Activated T-cell treated with anti-CD3 and anti-CD28 coated beads for 4 hours (primary cell): ENCODE measurements around the gene RGS7.
"Not testable (repeated sequence)": the region's sequence is repeated elsewhere in the genome, so short reads cannot be mapped to it uniquely, and the experiment has no call there.

Experiments
- DNase-seq: peaks from one replicate; pipeline ENCODE4 v3.0.0-alpha.2; 2020

The RGS7 gene

DNA sequence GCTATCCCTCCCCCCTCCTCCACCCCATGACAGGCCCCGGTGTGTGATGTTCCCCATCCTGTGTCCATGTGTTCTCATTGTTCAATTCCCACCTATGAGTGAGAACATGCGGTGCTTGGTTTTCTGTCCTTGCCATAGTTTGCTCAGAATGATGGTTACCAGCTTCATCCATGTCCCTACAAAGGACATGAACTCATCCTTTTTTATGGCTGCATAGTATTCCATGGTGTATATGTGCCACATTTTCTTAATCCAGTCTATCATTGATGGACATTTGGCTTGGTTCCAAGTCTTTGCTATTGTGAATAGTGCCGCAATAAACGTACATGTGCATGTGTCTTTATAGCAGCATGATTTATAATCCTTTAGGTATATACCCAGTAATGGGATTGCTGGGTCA lies 461.6 kb downstream of the RGS7 start:
- DNase-seq = not testable (repeated sequence)

DNA sequence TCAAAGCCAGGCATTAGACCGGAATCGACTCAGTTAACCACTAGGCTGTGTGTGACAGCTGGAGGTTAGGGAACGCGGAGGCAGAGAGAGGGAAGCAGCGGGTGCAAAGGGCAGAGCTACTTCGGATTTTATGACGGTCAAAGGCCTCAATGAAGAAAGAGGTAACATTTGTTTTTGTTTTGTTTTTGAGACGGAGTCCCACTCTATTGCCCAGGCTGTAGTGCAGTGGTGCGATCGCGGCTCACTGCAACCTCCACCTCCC lies 468.3 kb downstream of the RGS7 start:
- DNase-seq = no peak

DNA sequence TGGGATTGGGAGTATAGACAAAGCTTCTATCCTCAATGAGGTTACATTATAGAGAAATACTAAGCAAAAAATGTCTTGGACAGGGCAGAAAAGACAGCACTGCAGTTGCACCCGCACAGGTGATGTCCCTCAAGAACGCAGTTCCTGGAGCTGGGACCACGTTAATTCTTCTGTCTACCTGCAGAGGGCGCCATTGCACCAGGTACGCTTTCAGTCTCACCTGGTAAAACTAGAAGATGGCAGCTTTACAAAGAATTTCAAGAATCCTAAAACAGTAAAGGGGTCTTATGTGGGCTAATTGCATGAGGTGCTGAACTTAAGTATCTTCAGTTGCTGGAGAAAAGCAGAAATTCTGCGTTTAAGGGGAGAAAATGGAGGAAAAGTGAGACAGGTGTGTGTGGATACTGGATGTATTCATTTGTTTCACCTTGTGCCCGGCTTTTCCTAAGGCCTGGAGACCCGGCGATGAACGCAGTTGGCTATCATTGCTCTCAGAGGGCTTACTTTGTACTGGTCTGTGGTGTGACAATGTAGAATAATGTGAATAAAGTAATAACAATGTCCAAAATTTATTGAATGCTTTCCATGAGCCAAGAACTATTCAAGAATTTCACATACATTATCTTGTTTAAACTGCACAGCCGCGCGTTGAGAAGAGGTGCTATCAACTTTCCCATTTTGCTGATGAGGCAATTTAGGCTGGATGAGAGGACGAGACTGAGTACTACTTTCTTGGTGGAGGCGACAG lies 468.8 kb downstream of the RGS7 start:
- DNase-seq = no peak

DNA sequence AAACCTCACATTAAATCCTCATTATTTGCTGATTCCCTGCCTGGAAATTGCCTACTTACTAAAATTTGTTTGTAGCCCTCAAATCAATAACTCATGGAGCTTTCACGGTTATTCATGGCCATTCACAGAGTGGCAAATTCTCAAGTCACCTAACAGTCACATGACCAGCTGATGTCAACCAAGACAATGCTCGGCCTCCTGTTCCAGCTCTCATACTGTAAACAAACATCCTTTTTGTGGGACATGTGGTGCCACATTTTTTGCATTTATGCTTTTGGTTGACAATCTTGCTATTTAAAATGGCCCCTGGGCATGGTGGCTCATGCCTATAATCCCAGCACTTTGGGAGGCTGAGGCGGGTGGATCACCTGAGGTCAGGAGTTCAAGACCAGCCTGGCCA lies 473.5 kb downstream of the RGS7 start:
- DNase-seq = no peak

DNA sequence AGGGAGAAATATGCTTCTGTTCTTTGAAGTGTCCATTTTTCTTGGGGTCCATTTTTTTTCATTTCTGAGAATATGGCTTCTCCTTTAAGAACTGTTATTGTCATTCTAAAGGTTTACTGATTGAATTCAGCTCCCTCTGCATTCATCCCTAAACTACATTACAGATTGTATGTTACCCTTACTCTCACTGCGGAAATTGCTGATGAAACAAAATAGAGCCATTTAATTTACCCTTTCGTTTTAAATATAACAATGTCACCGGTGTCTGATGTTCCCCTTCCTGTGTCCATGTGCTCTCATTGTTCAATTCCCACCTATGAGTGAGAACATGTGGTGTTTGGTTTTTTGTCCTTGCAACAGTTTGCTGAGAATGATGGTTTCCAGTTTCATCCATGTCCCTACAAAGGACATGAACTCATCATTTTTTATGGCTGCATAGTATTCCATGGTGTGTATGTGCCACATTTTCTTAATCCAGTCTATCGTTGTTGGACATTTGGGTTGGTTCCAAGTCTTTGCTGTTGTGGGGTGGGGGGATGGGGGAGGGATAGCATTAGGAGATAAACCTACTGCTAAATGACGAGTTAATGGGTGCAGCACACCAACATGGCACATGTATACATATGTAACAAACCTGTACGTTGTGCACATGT lies 474.2 kb downstream of the RGS7 start:
- DNase-seq = not testable (repeated sequence)

DNA sequence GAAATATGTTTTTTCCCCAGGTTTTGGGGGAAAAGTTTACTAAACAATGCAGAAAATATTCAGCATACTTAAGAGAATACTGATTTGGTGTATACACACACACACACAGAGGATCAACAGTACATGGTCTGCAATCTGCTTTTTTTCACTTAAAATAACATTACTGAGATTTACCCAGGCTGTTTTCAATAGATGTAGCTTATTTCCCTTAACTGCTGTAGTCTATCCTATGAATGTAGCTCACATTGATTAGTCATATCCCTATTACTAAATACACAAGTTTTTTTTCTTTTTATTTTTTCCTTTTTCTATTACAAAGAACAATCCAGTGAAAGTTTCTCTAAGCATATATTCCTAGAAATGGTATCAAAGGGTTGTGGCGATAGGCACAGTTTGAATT lies 478.4 kb downstream of the RGS7 start:
- DNase-seq = no peak

DNA sequence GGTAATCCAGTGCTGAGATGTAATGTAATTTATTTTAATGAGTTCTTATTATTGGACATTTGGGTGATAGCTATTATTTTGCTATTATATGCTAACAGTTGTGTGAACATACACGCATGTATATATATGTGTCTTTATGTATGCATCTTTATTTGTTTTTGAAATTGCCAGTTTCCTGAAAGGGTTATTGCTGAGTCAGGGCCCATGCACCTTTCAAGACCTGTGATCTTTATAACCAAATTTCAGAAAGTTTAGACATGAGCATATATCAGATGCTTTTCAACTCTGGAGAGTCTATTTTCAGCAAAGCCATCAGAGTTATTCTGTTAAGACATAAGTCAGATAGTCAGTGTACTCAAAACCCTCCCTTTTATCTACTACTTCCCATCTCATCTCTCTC lies 479.4 kb downstream of the RGS7 start:
- no peak for DNase-seq

DNA sequence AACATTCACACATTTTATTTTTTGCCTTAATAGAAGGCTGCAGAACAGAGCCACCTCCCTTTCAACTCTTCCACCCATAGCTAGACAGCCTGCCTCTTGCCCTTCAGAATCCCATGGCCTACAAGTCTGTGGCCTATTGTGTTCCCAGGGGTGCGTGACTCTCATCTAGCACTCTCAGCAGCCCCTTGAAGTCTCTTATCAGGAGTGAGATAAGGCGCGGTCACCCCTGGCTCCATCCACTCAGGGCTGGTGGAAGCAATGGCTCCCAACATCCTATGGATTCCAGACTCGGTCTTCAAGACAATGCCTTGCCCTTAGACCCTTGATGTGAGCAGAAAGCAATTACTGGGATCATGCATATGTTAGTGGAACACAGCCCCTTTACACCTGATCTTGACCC lies 480.9 kb downstream of the RGS7 start:
- DNase-seq = no peak

DNA sequence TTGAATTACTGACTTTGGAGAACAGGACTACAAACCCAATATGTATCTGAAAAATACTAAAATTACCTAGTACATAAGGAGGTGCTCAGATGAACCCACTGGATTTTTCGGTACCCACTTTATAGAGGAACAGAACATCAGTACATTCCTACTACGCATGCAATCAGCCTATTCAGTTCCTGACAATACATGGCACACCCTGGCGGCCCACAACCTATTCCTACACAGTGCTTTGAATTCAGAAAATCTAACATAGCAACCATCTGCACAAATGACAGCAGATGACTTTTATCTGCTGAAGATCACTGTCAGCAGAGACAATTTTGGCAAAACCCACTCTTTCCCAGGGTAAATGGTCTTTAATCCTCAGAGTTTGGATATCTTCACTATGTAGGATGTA lies 487.9 kb downstream of the RGS7 start:
- DNase-seq = no peak

DNA sequence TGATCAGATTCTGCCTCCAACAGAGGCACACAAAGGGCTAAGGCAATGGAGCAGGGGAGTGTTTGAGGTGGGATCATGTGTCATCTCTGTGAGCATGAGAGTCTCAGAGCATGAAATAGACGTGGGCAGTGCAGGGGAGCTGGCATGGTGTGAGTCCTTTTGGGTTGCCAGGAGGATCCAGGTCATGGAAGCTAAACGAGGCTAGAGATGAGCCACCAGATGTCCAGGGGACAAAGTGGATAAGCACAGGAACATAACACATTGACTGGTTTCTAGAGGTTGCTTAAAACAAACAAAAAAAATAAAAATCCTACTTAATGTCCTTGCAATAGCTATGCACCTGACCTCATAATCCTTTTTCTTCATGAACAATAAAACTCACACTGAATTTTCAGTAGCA lies 490.3 kb downstream of the RGS7 start:
- no peak for DNase-seq

DNA sequence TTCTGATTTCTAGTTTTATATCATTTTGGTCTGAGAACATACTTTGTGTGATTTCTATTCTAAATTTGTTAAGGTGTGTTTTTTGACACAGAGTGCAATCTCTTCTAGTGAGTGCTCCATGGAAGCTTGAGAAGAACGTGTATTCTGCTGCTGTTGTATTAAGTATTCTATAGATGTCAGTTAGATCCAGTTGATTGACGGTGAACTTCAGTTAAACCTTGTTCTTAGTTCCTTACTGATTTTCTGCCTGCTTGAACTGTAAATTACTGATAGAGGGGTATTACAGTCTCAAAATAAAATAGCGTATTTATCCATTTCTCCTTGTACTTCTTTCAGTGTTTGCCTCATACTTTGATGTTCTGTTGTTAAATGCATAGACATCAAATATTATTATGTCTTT lies 497.0 kb downstream of the RGS7 start:
- DNase-seq = no peak

DNA sequence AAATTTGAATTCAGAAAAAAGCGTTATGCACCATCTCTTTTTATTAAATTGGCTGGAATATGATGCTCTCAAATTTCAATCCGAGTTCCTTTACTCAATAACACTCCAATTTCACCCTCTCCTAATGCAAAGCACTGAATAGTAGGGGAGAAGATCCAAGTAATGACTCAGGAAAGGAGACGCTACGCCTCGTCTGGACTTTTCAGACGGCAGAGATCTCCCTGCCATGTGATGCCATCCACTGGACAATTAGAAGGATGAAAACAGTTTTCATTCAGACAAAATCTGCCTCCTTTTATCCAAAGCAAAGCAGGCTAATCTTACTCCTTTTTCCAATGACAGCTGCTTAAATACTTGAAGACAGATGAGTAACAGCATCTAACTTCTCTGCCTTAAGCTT lies 502.6 kb downstream of the RGS7 start:
- no peak for DNase-seq

DNA sequence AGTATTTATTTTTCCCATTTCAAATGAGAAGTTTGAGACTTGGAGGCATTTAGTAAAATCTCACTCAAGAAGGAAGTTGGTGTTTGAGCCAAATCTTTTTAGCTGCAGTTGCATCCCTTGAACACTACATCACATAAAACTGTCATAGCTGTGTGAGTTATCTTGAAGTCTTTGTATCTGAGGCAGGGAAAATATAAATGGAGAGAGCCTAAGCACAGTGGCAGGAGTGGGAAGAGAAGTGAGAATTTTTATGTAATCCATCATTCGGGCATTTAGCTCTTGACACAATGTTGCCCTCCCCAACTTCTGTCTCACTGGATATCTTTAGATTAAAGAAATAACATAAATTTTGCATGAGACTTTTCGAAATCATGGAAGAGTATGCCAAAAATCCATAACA lies 509.7 kb downstream of the RGS7 start:
- DNase-seq = no peak

DNA sequence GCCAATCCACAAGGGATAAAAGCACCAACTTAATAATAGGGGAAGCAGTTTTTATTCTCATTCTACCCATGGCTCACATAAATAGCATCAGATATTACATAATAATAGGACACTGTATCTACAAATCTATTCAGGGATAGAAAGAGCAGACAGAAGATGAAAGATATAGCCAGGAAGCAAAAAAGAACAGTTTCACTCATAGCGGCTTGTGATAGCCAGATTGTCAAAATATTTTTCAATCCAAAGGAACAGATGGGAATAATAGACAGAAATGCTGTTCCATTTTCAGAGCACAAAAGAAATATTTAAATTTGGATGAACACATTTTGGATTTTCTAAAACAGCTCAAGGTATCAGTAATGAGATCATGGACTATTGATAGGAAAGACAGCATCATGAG lies 512.5 kb downstream of the RGS7 start:
- DNase-seq = no peak

DNA sequence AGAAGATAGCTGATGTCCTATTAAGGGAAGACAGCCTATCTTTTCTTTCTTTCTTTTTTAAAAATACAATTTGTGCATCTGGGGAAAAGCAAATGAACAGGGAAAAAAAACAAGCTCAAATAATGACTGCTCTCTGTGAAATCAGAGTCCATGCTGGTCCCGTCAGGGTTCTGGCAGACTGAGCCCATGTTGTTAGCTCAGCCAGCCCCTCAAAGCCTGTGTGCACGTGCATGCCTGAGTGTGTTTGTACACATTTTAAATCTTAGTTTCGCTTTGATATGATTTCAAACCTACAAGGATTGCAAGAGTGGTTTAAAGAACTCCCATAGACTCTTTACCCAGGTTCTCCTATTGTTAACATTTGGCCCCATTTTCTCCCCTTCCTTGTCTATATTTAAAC lies 513.2 kb downstream of the RGS7 start:
- DNase-seq = no peak

DNA sequence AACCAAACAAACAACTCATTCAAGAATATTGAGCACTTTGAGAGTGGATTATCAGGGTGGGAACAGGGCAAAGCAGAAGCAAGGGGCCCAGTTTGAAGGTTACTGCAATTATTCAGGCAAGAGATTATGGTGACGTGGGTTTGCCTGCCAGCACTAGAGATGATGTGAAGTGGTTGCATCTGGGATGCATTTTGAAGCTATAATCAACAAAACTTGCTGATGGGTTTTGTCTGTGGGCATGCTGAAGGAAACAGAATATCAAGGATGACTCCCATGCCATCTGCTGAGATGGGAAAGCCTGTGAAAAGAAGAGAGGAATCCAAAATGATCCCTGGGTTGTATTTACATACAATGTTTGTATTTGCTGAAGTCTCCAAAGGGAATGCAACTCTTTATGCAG lies 520.7 kb downstream of the RGS7 start:
- DNase-seq = no peak

DNA sequence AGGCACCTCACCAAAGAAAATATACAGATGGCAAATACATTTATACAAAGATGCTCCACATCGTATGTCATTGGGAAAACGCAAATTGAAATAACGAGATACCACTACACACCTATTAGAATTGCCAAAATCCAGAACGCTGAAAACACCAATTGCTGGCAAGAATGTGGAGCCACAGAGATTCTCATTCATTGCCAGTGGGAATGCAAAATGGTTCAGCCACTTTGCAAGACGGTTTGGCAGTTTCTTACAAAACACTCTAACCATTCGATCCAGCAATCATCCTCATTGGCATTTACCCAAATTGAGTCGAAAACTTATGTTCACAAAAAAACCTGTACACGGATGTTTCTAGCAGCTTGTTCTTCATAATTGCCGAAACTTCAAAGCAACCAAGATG lies 521.7 kb downstream of the RGS7 start:
- DNase-seq = no peak

DNA sequence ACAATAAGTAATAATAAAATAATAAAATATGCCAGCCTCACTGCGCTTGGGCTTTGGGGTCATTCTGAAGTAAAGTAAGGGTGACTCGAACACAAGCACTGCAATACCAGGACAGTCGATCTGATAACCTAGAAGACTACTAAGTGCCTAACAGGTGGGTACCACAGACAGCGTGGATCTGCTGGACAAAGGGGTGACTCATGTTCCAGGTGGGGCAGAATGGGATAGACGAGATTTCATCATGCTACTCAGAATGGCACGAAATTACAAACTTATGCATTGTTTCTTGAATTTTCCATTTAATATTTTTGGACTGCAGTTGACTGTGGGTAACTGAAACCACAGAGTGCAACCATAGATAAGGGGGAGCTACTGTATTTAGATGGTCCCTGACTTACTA lies 523.9 kb downstream of the RGS7 start:
- DNase-seq = no peak

DNA sequence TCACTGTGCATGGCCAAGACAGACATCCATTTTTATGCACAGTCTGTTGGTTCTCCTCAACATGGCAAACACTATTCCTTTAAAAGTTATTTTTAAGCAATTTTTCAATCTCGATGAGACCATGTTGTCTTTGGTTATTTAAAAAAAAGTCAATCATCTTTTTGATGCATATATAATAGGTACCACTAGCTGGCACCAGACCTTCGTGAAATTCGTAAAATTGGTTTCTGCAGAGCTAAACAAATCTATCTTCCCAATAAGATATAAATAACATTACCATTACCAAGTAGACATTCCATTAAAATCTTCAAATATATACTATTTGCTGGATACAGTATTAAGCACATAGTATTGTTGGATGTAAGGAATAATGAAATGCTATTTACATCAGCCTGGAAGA lies 525.1 kb downstream of the RGS7 start:
- DNase-seq = no peak

DNA sequence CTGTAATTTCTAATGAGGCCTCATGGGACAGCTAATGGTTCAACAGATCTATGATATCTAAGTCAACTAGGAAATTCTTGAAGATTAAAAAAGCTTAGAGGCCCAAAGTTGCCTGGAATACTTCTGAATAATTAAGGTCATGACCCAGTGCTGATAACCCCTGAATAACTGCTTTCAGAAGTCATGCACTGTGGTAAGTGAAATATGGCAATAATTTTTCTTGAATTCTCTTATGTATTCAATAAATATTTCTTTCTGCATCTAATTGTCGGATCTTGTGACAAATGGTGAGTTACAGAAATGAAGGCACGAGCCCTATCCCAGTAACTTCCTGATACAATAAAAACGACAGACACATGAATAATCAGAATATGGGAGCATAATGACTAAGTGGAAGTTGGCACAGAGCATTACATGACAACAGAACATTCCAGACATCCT lies 525.8 kb downstream of the RGS7 start:
- DNase-seq = no peak

DNA sequence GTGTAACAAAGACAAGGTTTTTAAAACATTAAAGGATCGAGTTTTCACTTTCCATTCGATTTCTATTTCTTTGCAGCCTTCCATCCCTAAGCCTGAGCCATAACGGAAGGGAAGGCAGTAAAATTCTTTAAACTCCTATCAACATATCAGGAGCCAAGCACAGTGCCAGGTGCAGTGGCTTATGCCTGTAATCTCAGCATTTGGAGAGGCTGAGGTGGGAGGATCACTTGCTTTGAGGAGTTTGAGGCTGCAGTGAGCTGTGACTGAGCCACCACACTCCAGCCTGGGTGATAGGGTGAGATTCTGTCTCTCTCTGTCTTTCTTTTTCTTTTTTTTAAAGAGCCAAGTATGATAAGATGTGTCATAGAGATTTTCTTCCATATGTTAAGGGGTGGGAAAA lies 527.5 kb downstream of the RGS7 start:
- DNase-seq = no peak

DNA sequence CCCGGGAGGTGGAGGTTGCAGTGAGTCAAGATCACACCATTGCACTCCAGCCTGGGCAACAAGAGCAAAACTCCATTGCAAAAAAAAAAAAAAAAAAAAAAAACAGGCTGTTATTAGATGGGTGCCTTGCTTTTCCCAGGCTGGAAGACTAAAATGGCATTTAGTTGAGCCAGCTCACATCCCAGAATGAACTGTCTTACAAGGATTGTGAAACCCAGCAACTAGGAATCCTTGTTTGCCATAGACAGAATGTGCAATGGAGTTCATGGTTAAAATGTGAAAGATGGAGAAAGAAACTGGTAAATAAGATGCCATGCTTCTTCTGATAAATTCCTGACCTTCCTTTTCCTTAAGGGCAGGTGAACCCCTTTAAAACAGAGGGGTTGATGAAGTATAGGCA lies 529.2 kb downstream of the RGS7 start:
- no peak for DNase-seq

DNA sequence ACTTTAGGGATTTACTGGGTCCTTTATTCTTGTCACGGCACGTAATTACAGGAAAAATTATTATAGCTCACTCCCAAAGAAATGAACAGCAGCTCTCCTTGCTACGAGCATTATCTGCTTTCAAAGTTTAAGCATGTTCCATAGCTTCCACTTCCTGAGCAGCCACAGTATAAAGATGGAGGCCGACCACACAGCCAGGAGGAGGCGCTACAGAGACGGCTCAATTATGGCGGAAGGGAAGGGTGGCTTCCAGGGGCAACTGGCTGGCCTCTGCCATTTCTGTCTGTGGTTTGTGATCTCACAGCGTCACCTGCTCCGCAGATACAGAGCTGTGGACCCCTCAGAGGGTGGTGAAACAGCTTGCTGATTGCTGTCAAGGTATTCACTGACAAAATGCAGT lies 532.8 kb downstream of the RGS7 start:
- no peak for DNase-seq

DNA sequence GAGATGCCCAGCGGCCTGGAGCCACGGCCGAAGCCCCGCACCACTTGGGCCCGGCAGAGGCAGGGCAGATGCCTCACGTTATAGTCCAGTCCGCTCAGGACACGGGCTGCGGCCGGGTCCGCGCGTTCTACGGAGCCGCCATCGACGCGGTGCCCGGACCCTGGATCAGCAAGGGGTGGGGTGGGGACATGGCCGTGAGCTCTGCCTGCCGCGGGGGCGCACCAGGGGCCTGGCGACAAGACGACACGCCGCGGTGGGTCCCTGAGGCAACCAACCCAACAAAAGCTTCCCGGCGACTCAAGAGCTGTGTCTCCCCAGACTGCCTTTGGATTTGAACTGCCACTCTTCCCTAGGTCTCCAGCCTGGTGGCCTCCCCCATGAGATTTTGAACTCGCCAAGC lies 533.6 kb downstream of the RGS7 start:
- no peak for DNase-seq

DNA sequence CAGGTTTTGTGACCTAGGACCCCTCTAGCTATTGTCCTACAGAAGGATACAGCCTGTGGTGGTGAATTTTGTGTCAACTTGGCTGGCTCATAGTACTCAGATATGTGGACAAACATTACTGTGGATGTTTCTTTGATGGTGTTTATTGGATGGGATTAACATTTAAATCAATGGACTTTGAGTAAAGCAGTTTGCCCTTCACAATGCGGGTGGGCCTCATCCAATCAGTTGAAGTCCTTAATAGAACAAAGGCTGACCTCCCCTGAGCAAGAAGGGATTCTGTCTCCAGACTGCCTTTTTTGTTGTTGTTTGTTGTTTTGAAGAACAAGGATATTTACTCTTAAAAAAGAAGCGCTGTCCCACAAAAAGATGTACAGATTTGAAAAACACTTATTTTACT lies 535.1 kb downstream of the RGS7 start:
- no peak for DNase-seq
